Esophagus muscularis mucosa (tissue), 3 donors: ENCODE results near the gene OPRPN.

ENCODE experiments used
- POLR2A ChIP-seq: fragments of 450-650 bp; IDR thresholded peaks from one replicate; pipeline ENCODE4 v1.6.1; 2017; ENCODE audit warnings: antibody characterized with exemption, moderate library complexity, mild to moderate bottlenecking, low read depth
- POLR2AphosphoS5 ChIP-seq, 2 donors: sonication (generic); formaldehyde crosslinking; IDR thresholded peaks; one replicate each; pipeline ENCODE4 v1.6.1; 2017; ENCODE audit warnings: antibody characterized with exemption in 2 of 2
- TF ChIP-seq, protein P1 (sequence below), 3 experiments: fragments of 200-600 bp in 2 of 3; fragments of 450-650 bp in 1 of 3; sonication (generic) in 2 of 3; IDR thresholded peaks; one replicate each; pipeline ENCODE4 v1.5.1; 2017 to 2019; ENCODE audit warnings: antibody characterized with exemption in 3 of 3, mild to moderate bottlenecking in 2 of 3, moderate library complexity in 1 of 3

DNA sequence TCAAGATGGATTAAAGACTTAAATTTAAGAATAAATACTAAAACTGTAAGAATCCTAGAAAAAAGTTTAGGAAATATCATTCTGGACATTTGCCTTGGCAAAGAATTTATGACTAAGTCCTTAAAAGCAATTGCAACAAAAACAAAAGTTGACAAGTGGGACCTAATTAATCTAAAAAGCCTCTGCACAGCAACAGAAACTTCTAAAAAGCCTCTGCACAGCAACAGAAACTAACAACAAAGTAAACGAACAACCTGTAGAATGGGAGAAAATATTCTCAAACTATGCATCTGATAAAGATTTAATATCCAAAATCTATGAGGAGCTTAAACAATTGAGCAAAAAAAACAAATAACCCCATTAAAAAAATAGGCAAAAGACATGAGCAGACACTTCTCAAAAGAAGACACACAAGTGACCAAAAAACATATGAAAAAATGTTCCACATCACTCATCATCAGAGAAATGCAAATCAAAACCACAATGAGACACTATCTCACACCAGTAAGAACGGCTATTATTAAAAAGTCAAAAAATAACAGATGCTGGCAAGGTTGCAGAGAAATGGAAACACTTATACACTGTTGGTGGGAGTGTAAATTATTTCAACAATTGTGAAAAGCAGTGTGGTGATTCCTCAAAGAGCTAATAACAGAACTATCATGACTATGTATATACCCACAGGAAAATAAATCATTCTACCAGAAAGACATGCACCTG is 5.5 kb upstream of the OPRPN start:
- TF ChIP-seq, protein P1, sequence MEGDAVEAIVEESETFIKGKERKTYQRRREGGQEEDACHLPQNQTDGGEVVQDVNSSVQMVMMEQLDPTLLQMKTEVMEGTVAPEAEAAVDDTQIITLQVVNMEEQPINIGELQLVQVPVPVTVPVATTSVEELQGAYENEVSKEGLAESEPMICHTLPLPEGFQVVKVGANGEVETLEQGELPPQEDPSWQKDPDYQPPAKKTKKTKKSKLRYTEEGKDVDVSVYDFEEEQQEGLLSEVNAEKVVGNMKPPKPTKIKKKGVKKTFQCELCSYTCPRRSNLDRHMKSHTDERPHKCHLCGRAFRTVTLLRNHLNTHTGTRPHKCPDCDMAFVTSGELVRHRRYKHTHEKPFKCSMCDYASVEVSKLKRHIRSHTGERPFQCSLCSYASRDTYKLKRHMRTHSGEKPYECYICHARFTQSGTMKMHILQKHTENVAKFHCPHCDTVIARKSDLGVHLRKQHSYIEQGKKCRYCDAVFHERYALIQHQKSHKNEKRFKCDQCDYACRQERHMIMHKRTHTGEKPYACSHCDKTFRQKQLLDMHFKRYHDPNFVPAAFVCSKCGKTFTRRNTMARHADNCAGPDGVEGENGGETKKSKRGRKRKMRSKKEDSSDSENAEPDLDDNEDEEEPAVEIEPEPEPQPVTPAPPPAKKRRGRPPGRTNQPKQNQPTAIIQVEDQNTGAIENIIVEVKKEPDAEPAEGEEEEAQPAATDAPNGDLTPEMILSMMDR (IDR thresholded peaks at IDR 0.05) = no peak
- TF ChIP-seq POLR2A (no peak), POLR2AphosphoS5 (IDR thresholded peaks at IDR 0.05) (no peak)
